GM19043 (cell line): Measurements from ENCODE around the gene VAC14.

Source experiments
- ATAC-seq: cut with Tn5 transposase; IDR thresholded peaks from one replicate; pipeline ENCODE4 v1.9.1; 2021; ENCODE audit warnings: low read depth; ENCODE audit not compliant: unreplicated experiment

VAC14 gene

DNA sequence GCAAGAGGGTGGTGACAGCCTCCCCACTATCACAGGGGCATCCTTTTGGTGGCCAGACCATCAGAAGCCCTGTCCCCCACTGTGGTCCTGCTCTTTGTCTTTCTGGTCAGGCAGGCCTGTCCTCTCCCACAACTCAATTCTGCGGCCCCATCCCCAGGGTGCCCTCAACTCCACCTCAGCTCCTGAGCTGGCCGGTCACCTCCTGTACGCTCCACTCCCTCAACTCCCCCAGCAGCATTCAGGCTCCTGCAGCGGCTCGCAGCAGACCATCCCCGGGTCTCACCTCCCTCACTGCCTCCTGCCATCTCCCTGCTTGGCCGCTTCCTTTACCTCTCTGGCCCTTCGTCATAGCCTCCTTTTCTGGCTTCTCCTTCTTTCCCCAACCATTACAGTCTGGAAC, 71.7 kb downstream of the VAC14 start:
- ATAC-seq, result no peak

- ATAC-seq, result no peak
Measured at GRCh38 chr16:70728150-70728549, 72.8 kb downstream of the VAC14 start.

GRCh38 chr16:70726892-70727361, 74.0 kb downstream of the VAC14 start:
- no peak for ATAC-seq

GRCh38 chr16:70725912-70726828, 74.8 kb downstream of the VAC14 start:
- no peak for ATAC-seq

- no peak for ATAC-seq
Measured at GRCh38 chr16:70725024-70725911, 75.7 kb downstream of the VAC14 start.

GRCh38 chr16:70724146-70725023, 76.6 kb downstream of the VAC14 start:
- no peak for ATAC-seq

- ATAC-seq, result no peak
Measured at GRCh38 chr16:70723740-70724145, 77.2 kb downstream of the VAC14 start.

DNA sequence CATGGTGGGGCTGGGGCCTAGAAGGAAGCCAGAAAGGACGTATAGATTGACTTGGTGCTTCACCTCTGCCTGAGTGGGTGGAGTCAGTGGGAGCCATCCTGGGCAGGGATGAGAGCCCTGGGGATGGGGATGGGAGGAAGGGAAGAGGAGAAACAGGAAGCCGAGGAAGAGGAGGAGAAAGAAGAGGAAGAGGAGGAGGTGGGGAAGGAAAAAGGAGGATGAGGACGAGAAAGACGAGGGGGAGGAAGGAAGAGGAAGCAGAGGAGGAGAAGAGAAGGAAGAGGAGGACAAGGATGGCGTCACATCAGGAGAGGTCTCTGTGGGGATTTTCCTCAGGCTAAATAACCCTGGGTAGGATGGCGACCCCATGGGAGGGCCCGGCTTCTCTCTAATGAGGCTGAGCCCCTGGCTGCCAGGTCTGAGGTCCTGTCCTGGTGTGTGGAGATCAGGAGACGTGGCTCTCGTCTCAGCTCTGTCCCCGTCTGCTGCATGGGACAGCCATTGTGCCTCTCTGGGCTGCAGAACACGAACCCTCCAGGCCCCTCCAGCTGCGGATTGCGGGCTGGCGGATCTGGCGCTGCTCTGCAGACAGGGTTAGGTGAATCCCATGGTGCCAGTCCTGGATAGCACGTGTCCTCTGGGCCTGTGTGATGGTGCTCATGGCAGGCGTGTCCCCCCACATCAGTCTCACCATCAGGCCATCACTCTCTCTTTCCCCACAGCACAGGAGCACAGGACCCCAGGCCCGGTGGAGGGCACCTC, 79.6 kb downstream of the VAC14 start:
- ATAC-seq, result no peak

GRCh38 chr16:70720425-70721201, 80.3 kb downstream of the VAC14 start:
- no peak for ATAC-seq

DNA sequence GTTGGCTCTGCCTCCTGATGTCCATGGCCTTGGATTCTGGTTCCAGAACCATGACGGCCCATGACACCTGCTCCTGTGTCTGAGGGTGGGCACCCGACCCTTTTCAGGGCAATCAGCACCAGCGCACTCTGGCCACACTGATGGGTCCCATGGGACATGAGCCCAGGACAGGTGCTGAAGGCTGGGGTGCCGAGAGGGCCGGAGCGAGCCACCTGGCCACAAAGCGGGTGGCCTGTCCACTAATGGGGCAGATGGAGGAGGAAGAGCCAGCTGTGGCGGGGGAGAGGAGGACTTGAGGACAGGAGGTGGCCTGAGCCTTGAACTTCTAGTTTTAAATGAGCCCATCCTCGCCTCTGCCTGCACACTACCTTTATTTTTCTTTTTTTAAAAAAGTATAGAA, 83.9 kb downstream of the VAC14 start:
- no peak for ATAC-seq

DNA sequence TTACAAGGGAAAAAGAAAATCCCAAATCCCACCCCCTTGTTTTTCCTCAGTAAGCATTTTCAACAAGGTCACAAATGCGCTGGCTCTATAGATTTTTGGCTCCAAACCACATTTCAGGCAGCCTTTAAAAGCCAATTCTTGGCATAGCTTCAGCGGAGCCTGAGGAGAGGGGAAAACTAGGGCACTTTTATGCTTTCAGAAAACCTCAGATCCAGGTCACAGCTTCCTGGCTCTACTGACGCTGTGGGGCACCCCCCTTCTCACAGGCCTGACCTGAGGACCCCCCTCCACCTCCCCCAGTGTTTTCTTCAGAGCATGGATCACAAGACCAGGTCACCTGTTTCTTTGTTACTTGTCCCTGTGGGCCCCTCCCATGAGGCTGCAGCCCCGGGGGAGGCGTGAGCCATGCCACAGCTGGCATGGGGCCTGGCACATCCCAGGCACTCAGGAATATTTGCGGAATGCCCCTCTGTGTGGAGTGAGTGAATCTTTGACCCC, 85.0 kb downstream of the VAC14 start:
- no peak for ATAC-seq

DNA sequence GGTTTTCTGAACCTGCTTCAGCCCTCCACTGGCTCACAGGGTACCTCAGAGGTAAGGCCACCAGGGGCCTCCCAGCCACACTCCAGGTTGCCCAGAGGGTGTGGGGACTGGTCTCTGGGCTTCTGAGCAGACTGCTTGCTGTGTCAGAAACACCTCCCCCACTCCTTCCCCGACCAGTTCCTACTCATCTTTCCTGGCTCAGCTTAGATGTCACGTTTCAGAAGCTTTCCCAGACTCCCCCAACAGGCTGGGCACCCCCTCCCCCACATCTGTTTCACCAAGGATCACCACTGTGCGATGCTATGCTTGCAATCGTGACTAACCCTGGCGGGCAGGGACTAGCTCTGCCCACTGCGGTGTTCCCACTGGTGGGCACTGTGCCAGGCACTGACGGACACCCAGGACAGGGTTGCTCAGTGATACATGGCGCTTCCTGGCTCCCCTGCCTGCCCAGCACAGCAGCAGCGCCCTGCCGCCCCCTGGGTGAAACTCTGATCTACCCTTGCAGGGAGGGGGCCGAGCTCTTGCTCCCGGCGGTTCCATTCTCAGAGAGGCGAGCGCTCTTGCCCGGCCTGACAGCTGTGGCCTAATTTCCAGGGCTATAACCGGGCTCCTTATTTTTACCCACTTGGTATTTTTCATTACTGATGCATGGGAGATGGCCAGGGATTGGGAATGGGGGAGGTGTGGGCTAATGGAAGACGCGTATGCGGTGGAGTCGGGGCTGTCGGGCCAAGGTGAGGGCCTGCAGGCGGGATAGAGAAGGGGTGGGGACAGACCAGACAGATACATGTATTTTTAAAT, 85.7 kb downstream of the VAC14 start:
- ATAC-seq, result no peak

DNA sequence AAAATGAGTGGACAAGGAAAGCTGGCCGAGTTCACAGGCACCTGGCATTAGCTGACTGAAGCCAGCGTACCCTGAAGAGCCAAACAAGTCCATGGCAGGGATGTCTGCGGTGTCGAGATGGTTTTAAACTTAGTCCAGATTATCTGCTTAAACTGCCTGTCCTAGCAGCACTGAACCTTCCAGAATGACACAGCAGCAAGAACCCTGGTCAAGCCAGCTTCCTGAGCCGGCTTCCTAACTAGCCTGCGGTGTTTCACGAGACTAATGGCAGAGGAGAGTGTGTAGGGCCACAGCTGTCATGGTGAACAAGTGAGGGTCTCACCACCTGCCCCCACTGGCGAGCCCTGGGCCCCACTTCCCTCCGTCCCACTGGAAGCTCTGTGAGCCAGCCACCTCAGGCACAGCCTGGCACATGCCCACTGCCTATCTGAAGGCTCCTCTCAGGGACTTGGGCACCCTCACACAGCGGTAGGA, 86.3 kb downstream of the VAC14 start:
- no peak for ATAC-seq

DNA sequence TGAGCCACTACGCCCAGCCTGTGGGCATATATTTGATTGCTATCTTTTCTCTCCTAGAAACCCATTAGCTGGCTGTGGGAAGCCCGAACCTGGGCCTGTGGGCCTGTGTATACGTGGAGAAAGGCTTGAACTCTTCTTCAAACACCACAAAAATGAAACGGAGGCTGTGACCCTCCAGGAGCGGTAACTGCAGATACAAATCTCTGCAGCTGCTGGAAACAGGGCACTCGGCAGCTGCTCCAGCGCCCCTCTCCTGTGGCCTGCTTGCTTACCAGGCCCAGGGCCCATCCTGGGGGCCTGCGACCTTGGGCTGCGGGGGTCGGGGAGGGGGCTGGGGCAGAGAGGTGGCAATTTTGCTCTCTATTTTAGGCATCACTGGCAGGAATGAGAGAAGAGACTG, 87.1 kb downstream of the VAC14 start:
- no peak for ATAC-seq

GRCh38 chr16:70713342-70713741, 87.6 kb downstream of the VAC14 start:
- no peak for ATAC-seq

GRCh38 chr16:70712942-70713341, 88.0 kb downstream of the VAC14 start:
- ATAC-seq, result no peak

- ATAC-seq, result no peak
Measured at GRCh38 chr16:70712359-70712758, 88.6 kb downstream of the VAC14 start.
